Stimulated activated CD8-positive, alpha-beta memory T cell treated with anti-CD3 and anti-CD28 coated beads, Interleukin-2, amount 100 ng/mL, for 1 hour (primary cell): ENCODE data around the gene LAMC2.

Source experiments
- DNase-seq, 2 donors: peaks; one replicate each; pipeline ENCODE4 v3.0.0-alpha.2; 2020; ENCODE audit warnings: low read depth in 2 of 2

LAMC2 gene

DNA sequence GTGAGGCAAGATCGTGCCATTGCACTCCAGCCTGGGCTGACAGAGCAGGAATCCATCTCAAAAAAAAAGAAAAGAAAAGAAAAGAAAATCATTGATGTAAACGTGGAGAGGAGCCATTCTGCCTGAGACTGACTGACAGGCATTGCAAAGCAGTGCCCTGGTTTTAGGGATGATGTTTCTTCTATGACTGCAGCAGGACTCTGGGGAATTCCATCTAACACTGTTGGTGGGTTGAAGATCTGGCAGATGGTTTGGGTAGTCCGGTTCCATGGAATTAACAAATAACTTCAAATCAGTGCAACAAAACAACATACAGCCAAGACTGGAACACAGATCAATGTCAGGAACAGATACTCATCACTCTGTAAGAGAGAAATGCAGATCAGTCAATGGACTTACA lies 17.8 kb upstream of the LAMC2 start:
- no peak for DNase-seq

DNA sequence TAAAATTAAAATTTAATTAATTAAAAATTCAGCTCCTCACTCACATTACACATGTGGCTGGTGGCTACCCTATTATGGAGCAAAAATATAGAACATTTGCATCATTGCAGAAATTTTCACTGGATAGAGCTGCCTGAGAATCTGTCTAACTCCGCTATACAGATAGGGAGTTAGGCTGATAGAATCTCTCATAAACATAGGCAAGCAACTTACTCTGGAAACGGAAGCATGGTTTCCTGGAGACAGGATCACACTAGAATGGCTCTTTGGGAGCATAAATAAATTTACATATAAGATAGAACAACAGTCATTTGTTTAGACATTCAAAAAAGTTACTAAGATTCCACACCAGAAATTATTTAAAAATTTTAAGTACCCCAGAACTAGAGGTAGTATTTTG lies 12.2 kb upstream of the LAMC2 start:
- no peak for DNase-seq

DNA sequence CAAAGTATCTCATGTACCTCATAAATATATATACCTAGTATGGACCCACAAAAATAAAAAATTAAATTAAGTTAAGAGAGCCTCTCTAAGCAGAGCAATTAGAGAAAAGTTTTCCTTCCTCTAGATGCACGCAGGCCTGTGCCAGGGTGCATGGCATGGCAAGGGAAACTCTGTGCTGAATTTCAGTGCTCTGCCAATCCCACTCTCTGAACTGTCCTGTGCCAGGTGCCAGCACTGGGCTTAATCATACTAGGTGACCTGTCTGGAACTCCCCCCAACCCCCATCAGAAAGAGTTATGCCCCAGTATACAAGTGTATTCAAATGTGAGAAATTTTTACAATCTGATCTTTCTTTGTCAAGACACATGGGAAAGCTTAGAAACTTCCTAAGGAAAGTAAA lies 10.4 kb upstream of the LAMC2 start:
- no peak for DNase-seq

DNA sequence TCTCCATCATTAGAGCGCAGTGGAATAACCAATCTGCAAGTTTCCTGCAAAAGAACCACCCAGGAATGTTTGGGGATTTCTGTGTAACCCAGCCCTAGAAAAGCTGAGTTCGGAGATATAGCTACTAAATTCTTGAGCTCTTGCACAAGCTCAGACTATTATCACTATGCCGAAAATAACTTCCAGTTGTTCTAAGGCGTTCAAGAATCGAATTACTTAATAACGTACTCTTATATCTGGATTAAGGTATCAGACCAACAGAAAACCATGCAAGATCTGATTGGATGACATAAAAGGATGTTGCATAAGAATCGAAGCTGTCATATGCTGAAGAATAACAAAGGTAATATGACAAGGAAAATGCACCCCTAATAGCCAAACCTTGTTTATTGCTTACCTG lies 7.5 kb upstream of the LAMC2 start:
- DNase-seq: no peak

DNA sequence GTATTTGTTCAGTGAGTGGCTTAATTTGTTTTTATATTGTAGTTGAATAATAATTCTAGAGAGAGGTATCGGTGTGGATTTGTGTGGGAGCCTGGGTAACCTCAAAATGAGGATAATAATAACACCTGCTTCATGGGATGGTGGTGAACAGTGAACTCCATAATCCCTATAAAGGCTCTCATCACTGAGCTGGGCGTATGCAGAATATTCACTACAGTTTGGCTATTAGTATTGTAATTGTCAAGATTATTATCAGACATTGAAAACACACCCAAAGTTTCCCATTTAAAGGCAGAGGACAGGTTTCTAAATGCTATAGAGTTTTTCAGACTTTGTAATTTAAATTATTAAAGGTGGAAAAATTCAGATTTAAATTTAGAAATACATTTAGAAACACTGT lies 7.0 kb upstream of the LAMC2 start:
- DNase-seq: no peak

DNA sequence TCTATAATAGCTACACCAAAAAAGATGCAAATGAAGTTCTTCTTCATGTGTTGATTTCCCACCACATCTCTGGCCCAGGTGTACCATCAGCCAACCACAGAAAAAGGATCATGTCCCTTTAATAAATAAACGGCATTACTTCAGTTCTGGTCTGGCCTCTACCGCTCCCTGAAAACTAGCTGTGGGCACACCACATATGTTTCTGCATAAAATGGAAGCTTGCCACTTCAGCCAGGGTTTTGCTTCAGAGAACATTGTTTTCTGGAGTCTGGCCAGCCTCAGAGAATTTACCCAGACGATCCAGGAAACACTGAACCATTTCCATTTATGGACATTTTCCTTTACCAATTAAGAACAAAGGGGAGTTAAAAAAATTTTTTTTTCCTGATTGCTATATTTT lies 5.8 kb upstream of the LAMC2 start:
- DNase-seq: no peak

DNA sequence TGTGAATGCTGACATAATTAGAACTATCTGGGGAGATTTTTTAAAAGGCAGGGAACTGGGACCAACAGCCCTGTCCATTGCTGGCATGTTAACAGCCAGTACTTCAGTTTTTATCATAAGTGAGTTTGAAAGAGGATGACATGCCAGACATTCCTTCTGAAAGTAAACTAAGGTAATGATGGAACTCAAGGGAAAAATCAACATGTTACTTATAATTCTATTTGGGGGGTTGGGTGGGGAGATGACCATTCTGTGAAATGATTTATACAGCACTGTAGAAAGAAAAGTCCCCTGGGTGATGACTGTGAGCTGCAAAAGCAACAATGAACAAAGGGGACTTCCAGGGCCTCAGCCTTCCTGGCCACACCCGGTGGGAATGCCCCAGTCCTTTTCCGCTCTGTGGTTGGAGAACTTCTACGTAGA lies 5.4 kb upstream of the LAMC2 start:
- DNase-seq: no peak

DNA sequence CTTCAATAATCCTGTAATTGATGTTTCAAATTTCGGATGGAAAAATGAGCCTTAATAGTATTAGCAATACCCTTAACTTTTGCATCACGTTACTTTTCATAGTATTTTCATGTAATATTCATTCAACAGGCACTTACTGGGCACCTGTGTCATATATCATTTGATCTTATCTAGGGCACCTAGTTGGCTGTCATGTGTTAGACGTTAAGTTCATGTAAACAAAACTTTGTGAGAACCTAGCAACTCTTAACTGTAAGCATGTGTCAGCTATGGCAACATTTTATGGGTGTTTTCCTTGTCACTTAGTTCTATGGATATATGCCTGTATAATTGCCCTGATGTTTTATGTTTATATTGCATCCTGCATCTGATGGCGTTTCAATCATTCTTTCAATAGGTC lies 777 bp downstream of the LAMC2 start:
- no peak for DNase-seq

DNA sequence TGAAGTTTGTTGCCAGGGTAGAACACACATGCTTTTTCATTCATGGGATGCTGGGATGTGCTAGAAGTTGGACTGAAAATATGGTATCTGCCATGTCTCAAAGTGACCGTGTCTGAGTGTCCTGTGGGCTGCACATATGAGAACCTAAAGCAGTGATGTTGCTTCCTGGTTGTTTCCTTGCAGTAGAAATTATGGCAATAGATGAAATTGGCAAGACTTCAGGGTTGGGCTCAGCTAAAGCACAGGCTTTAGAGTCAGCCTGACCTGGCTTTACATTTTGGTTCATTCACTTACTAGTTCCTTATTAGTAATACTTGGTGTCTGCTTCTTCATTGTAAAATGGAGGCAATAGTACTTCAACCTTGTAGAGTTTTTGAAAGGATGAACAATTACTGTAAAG lies 2.2 kb downstream of the LAMC2 start:
- no peak for DNase-seq

DNA sequence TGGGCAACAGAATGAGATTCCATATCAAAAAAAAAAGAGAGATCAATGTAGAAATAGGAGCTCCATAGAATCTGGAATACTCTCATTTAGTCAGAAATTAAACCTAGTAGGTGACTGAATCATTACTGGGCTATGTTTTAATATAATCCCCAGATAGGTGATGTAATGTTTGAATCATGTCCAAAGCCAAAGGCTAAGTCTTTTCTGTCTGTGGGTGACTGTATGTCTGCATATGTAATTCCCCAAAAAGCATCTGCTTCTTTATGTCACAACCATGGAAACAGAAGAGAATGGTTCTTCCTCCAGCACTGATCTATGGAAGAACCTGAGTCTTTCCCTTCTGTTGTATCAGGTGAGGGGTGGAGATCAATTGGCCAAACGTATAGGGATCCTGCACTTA lies 5.8 kb downstream of the LAMC2 start:
- no peak for DNase-seq

DNA sequence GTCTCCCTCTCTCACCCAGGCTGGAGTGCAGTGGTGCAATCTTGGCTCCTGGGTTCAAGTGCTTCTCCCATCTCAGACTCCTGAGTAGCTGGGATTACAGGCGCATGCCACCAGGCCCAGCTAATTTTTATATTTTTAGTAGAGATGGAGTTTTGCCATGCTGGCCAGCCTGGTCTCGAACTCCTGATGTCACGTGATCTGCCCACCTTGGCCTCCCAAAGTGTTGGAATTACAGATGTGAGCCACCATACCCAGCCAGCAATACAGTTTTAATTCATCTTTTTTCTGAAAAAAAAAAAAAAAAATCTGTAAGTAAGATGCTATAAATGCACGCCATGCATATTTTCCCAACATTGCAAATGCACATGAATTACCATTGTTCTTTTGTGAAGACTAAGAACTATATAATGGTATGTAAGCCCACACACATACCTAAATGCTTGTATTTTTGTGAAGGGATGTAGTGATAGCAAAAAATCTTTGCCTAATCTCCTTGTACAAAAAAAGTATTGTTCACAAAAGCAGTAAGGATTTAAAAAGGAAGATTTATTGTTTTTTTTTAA lies 8.0 kb downstream of the LAMC2 start:
- DNase-seq: no peak

DNA sequence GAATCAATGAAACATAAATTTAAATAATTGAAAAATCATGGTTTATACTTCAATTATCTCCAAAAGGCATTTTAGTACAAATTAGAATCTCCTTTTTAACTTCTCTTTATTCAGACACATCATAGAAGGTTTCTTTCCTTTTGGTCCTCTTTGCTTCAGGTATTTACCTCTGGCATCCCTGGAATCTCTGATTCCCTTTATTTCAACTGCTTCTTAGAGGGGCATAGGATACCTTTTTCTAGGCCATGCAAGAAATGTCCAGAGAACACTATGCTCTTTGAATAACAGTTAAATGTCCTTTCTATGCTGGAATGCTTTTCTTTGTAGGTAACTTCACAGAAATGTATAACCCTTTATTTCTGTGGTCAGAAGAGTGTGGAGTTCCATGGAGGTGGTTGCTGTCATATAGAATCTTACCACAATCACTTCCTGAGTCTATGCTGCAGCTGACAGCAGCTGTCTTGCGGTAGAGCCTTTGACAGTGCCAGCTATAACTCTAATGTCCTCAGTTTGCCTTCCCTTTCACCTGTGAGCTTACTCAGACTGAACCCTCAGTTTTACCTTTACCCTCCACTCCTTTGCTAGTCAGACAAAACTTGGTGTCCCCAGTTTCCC lies 8.6 kb downstream of the LAMC2 start:
- DNase-seq: no peak

DNA sequence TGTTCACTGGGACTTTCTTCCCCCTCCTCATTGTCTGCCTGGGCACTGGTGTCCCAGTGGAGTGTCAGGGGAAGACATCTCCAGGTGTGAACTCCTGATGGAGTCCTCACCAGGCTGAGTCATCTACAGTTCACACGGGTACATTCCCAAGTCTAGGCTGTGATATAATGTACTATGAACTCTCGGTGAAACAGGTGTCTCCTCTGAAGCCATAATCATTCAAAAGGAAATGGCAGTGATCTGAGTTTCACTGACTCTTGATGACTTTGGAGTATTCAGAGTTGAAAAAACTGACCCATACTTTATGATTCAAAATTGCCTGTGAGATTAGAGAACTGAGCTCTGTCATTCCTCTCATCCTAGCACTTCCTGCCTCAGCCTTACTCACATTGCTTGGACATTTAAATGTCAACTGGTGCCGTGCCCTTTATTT lies 9.1 kb downstream of the LAMC2 start:
- DNase-seq: no peak

DNA sequence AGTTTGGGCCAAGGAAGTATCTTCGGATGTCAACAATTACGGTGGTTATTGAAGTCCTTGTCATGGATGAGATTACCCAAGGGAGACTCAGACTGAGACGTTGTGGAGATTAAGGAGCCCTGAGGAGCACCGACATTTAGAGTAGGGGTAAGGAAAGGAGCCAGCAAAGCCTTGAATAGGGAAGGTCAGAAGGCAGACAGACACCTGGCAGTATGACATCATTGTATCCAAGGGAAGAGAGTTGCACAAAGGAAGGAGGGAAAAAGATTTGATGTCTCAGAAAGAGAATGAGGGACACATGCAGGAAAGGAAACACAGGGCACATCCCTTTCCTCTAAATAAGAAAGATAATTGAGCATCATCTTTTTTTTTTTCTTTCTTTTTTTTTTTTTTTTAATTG lies 11.7 kb downstream of the LAMC2 start:
- no peak for DNase-seq

DNA sequence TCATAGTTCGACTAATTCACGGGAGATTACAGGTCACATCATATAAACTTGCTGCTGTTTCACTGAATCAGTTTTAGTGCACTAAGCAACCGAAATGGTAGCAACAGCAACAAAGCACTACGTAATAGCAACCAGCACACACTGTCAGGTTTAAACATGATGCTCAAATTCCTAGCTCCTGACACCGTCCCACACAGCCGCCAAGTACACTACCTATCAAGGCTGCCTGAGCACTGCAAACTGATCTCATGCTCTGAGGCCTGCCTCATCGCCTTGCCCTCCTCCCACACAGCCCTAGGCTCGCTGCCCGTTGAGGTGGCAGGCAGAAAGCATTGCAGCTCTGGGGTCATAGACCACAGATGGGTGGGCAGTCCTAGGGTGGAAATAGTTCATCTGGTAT lies 12.4 kb downstream of the LAMC2 start:
- DNase-seq: no peak

DNA sequence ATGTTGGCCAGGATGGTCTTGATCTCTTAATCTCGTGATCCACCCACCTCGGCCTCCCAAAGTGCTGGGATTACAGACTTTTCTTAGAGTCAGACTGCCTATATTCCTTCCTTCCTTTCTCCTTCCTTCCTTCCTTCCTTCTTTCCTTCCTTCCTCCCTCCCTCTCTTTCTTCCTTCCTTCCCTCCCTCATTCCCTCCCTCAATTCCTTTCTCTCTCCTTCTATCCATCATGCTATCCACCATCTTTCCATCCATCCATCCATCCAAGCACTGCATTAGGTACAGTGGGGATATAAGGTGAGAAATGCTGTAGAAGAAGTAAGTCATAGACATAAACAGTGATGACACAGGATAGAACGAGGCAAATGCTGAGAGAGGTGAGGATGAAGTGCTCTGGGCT lies 13.2 kb downstream of the LAMC2 start:
- DNase-seq: no peak

DNA sequence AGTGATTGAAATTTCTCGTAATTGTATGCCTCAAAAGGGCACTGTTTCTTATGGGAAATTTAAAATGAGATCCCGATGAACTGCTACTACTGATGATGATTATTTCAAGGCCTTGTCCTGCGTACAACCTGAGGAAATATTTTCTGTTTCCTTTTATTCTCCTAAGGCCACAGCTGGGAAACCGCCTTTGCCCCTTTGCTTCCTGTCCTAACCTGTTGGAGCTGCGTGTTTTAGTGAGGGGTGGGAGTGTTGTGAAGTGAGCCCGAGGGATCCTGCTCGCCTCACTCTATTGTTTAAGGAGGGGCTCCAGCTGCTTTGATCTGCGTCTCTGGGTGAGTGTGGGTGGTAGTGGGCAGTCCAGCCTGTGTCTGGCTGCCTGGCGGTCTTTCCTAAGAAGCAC lies 14.4 kb downstream of the LAMC2 start:
- DNase-seq: no peak

DNA sequence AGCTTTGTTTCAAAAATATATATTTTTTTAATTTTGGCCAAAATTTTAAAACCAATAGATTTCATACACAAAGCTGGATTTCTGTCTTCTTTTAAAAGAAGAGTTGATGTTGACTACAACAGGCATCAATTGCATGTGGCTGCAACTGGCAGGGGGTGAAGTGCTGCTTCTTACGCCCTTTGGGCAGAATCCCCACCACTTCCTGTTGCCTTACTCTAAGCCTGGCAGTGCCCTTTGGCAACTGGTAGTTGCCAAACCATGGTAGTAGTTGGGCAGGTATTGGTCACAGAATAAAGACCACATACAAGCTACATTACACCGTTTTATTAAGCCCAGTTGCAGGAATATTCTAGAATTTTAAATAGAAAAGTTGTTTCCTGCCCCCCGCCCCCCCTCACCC lies 17.0 kb downstream of the LAMC2 start:
- no peak for DNase-seq

DNA sequence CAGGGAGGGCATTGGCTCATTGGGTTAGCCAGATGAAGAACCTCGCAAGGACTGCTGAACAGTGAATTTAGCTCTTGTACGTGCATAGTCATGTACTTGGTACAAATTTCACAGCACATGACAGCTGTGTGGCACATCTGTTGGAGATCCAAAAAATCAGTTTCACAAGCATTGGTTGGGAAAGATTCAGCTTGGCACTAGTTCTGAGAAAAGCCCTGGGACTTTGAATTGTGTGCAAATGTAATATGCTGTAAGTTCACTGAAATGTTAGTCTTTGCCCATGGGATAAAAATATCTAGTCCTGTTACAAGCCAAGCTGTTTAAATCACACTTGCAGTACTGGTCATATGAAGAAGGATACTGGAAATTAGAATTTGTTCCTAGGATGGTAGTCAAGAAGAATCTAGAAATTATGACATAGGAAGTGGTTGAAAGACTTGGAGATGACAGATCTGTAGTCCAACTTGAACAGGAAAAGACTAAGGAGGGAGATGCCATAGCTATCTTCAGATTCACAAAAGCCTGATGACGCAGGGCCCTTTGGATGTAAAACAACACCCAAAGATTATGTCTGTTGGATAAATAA lies 19.2 kb downstream of the LAMC2 start:
- no peak for DNase-seq

DNA sequence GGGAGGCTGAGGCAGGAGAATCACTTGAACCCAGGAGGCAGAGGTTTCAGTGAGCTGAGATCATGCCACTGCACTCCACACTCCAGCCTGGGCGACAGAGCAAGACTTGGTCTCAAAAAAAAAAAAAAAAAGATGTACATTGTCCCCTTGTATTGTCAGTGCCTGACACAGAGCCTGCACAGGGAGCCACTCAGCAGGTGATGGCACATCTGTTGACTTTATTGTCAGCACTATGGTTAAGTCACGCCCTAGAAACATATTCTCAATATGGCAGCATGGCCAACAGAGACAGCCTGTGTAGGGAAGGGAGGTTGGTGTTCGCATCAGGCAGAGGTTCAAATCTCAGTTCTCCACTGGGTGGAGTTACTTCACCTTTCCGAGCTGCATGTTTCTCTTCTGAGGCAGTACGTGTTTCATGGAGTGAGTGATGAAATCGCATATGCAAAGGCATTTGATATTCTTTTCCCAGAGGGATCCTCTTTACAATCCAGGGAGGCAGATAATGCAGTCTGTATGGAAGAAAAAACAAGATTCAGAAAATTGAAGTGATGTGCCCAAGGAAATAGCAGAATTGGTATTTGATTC lies 20.6 kb downstream of the LAMC2 start:
- DNase-seq: no peak

DNA sequence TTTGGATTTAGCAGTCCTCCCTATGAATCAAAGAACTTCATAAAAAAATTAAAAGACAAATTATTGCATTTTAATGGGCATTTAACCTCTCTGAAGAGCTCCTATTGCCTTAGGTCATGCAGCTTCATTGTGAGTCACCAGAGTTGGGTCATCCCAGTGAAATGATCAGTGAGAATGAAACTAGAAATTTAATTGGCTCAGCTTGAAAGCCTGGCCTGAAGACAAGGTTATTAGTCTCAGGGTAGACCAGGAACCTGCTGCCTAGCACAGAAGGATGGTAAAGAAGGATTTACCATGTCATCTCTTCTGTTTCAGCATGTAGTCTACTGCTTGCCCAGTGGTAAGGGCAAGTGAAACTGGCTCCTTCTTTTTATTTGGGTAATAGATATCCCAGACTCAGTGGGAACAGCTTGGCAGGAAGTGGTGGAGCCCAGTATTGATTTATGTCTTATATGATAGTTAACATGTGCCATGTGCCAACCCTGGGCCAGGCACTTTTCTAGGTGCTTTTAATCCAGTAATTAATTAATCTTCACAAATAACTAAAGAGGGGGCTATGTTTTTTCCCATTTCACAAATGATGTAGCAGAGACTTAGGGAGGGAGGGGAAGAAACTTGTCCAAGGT lies 23.6 kb downstream of the LAMC2 start:
- DNase-seq: no peak

DNA sequence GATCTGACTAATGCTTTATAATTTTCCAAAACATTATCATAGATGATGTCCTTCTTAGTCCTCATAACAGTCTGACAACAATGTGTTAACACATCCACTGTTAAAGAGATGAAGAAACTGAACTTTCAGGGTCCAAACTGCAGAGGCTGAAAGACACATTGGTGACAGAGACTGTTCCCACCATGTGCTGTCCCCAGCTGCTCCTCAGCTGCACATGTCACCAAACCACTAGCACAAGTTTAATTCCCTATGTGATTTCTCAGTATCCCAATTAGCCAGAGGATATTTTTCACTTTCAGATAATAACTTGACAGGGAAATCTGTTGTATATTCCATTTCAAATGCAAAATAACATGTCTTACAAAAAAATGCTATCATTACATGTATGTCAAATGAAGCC lies 24.6 kb downstream of the LAMC2 start:
- DNase-seq: no peak

DNA sequence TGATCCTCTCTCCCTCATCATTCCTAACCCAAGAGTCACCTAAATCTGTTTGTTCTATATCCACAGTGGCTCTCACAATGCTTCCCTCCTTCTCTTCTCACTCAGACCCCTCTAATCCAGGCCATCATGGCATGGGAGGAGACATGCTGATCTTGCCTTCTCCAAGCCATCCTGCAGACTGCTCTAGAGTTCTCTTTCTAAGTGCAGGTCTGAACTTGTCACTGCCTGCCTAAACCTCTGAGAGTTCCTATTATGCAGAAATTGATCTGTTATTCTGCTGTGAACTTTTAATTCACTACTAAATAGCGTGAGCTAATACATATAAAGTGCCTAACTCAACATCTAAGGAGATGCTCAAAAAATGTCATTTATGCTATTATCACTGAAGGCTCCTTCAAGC lies 26.8 kb downstream of the LAMC2 start:
- DNase-seq: no peak
